Naive thymus-derived CD8-positive, alpha-beta T cell (primary cell): Measurements from ENCODE around the gene UBR2. TPM values are rescaled to one million over a fixed set of nuclear protein-coding genes. Genes with fewer than 3 reads are reported as not detected.

Source experiments
- ATAC-seq, 2 donors: fragments of 150-1000 bp; cut with Tn5 transposase in 1 of 2; sonication (Bioruptor Pico), chemical (Tn5 transposase) in 1 of 2; 1 replicate in 1 of 2; 2 replicates in 1 of 2; pipeline ENCODE4 v1.10.0; 2021; ENCODE audit warnings: mild to moderate bottlenecking in 2 of 2, moderate library complexity in 2 of 2
- POLR2A ChIA-PET: fragments of 350-600 bp; sonication (Branson Sonifier 250); formaldehyde crosslinking; loops from one replicate; lab custom pipeline; 2021; ENCODE audit warnings: antibody characterized with exemption; lab: Charles Lee
- DNase-seq, 10 donors: peaks; one replicate each; pipeline versions ENCODE4 v3.0.0 to v3.0.0-alpha.2; 2020 to 2022
- H3K27ac Mint-ChIP-seq, 10 donors: one replicate each; pipeline ENCODE4 v1.8.0; 2020 to 2022; ENCODE audit warnings: mild to moderate bottlenecking in 10 of 10, mixed read lengths in 10 of 10, moderate library complexity in 4 of 10, inconsistent platforms in 1 of 10
- H3K27me3 Mint-ChIP-seq, 5 donors: one replicate each; pipeline ENCODE4 v1.8.0; 2021 to 2022; ENCODE audit warnings: mixed read lengths in 5 of 5
- H3K36me3 Mint-ChIP-seq, 3 donors: one replicate each; pipeline ENCODE4 v1.8.0; 2020 to 2022; ENCODE audit warnings: mixed read lengths in 3 of 3, mild to moderate bottlenecking in 2 of 3, inconsistent platforms in 1 of 3
- H3K4me1 Mint-ChIP-seq, 4 donors: one replicate each; pipeline ENCODE4 v1.8.0; 2021 to 2022; ENCODE audit warnings: mixed read lengths in 4 of 4
- H3K4me3 Mint-ChIP-seq, 10 donors: one replicate each; pipeline ENCODE4 v1.8.0; 2020 to 2022; ENCODE audit warnings: mild to moderate bottlenecking in 10 of 10, mixed read lengths in 10 of 10, moderate library complexity in 6 of 10, inconsistent platforms in 1 of 10
- H3K9me3 Mint-ChIP-seq, 9 donors: one replicate each; pipeline ENCODE4 v1.8.0; 2020 to 2022; ENCODE audit warnings: mixed read lengths in 9 of 9, mild to moderate bottlenecking in 3 of 9, inconsistent platforms in 1 of 9, moderate library complexity in 1 of 9
- polyA plus RNA-seq, 3 donors: library from polyadenylated mRNA; unstranded; fragments of 300-500 nt; fragmentation: Illumina TruSeq; gene quantifications; one replicate each; pipeline ENCODE4 v1.2.3, GENCODE V29; 2021
- total RNA-seq, 8 experiments: library from RNA in 2 of 8; stranded (reverse) in 2 of 8; gene quantifications; one replicate each; pipeline ENCODE4 v1.2.3 and lab custom pipeline; 2021 to 2026

UBR2 gene
- total and polyA plus RNA-seq, 5 experiments from 2014 or later = 7.0 to 49.6 (median 9.1) TPM

- Mint-ChIP-seq H3K27me3 (no peaks in the 10 kb centered on the region), H3K27ac (peak overlapping the region in 6 of 10 donors; percentile 1 to 77 (median 54)), H3K4me3 (peak overlapping the region in 5 of 10 donors; percentile 34 to 50 (median 43)), H3K4me1 (peaks cover 4 to 24% (median 15%) of the 10 kb centered on the region in 4 donors), H3K9me3 (peaks cover 0 to 31% (median 11%) of the 10 kb centered on the region in 9 donors), H3K36me3 (peaks cover 4 to 14% (median 8%) of the 10 kb centered on the region in 3 donors)
- POLR2A ChIA-PET = interaction anchor here (0.6 to 18.3 kb wide), 7 partner anchors 13 to 446 kb away, joined by 3 to 852 read pairs (median 3); partner anchors contain the start of gene BICRAL
- ATAC-seq = no peak
- no peak for DNase-seq
Measured at GRCh38 chr6:42742116-42742894, 178.5 kb downstream of the UBR2 start.

Other genes with a start within 250 kb of the UBR2 start
- 10 to 100 TPM; 17.5 to 18.2 TPM for gene TRERF1, start 112.1 kb upstream of the UBR2 start, total RNA-seq
- 1 to 10 TPM; 3.8 to 7.1 (median 5.4) TPM for gene TRERF1, start 112.1 kb upstream of the UBR2 start, polyA plus RNA-seq
- under 1 TPM in 1 of 2 experiments, not detected in 1; 0.33 TPM for gene PRPH2, start 158.6 kb downstream of the UBR2 start, total RNA-seq
- gene PRPH2, start 158.6 kb downstream of the UBR2 start, polyA plus RNA-seq = under 1 TPM in 1 of 3 donors, not detected in 2; 0.08 TPM
- 10 to 100 TPM; 76.0 to 77.0 TPM for gene TBCC, start 182.1 kb downstream of the UBR2 start, total RNA-seq
- gene TBCC, start 182.1 kb downstream of the UBR2 start, polyA plus RNA-seq = 100 to 1,000 TPM; 112 to 126 (median 125) TPM
- gene BICRAL, start 218.0 kb downstream of the UBR2 start, total RNA-seq = 10 to 100 TPM; 38.6 to 39.9 TPM
- gene BICRAL, start 218.0 kb downstream of the UBR2 start, polyA plus RNA-seq = 1 to 10 TPM; 3.6 to 6.3 (median 4.2) TPM